K562 (cell line): ENCODE results near the gene KRT26. TPM values are rescaled to one million over a fixed set of nuclear protein-coding genes. Genes with fewer than 3 reads are reported as not detected.

ENCODE experiments used
- ATAC-seq: fragments of 200-7000 bp; cut with Tn5 transposase; 3 replicates; pipeline ENCODE4 v1.9.1; 2020; ENCODE audit warnings: moderate library complexity
- BruUV-seq: library from RNA; stranded (reverse); fragments of 400-500 nt; replicated peaks from 2 replicates; lab custom pipeline; 2021; lab: Mats Ljungman, UMichigan
- CTCF ChIA-PET: fragments of 300-600 bp; formaldehyde crosslinking; extraction: SDS; loops from one replicate; lab custom pipeline; 2021; ENCODE audit warnings: low intra/inter-chr PET ratio; lab: Yijun Ruan, JAX
- POLR2A ChIA-PET: fragments of 300-600, 350-650 bp; sonication (Branson Sonifier 250); formaldehyde crosslinking; extraction: SDS; loops from one replicate; lab custom pipeline; 2021; ENCODE audit warnings: antibody characterized with exemption, inconsistent platforms; lab: Yijun Ruan, JAX
- DNase-seq, 4 experiments: peaks; one replicate each; pipeline versions ENCODE4 v3.0.0 to v3.0.0-alpha.2; 2011 to 2018; ENCODE audit warnings: low spot score in 3 of 4, mixed read lengths in 3 of 4; ENCODE audit errors: extremely low read depth in 1 of 4
- FAIRE-seq: peaks from 2 replicates; lab custom pipeline; 2011; peaks lifted over from hg19 to GRCh38; lab: Jason Lieb, UNC
- H2AFZ ChIP-seq: 2 replicates; pipeline ENCODE4 v1.6.0; 2011; ENCODE audit warnings: low read depth, low read length, control low read depth, inconsistent platforms
- H3K27ac ChIP-seq: fragments of 200-600 bp; 3 replicates; pipeline ENCODE4 v1.8.0; 2011; ENCODE audit warnings: low read depth, mild to moderate bottlenecking, control low read depth, inconsistent platforms, low read length, moderate library complexity, mixed read lengths; ENCODE audit errors: extremely low read depth
- H3K27me3 ChIP-seq, 2 experiments: fragments of 300-600 bp in 1 of 2; 2 replicates in 1 of 2; 3 replicates in 1 of 2; pipeline versions ENCODE4 v1.6.0 to v1.8.0; 2011; ENCODE audit warnings: inconsistent platforms in 2 of 2, low read length in 2 of 2, mild to moderate bottlenecking in 1 of 2, mixed read lengths in 1 of 2, moderate library complexity in 1 of 2; ENCODE audit not compliant: control insufficient read depth in 2 of 2, insufficient read depth in 2 of 2
- H3K36me3 ChIP-seq: fragments of 300-600 bp; 3 replicates; pipeline ENCODE4 v1.8.0; 2011; ENCODE audit warnings: mild to moderate bottlenecking, low read length, inconsistent platforms; ENCODE audit not compliant: control insufficient read depth, insufficient read depth
- H3K4me1 ChIP-seq, 2 experiments: fragments of 200-600 bp in 1 of 2; replicated peaks in 1 of 2; 2 replicates in 1 of 2; 3 replicates in 1 of 2; pipeline versions ENCODE4 v1.5.1 to v1.8.0; 2011; ENCODE audit warnings: inconsistent platforms in 2 of 2, low read length in 2 of 2, mild to moderate bottlenecking in 1 of 2, mixed read lengths in 1 of 2, moderate library complexity in 1 of 2; ENCODE audit not compliant: control insufficient read depth in 2 of 2, insufficient read depth in 2 of 2
- H3K4me2 ChIP-seq: 2 replicates; pipeline ENCODE4 v1.6.1; 2011; ENCODE audit warnings: low read length, control low read depth, inconsistent platforms, mixed read lengths; ENCODE audit not compliant: insufficient read depth
- H3K4me3 ChIP-seq: fragments of 200-600 bp; sonication (generic), shearing (Covaris generic); 2 replicates; pipeline ENCODE4 v1.5.1; 2016; ENCODE audit warnings: control low read depth, inconsistent platforms
- H3K79me2 ChIP-seq: fragments of 200-600 bp; 3 replicates; pipeline ENCODE4 v1.8.0; 2011; ENCODE audit warnings: low read length, inconsistent platforms; ENCODE audit not compliant: control insufficient read depth, insufficient read depth
- H3K9ac ChIP-seq, 2 experiments: 2 replicates each; pipeline versions ENCODE4 v1.6.0 to v1.6.1; 2011; ENCODE audit warnings: low read depth in 2 of 2, low read length in 2 of 2, control low read depth in 1 of 2, inconsistent platforms in 1 of 2, mild to moderate bottlenecking in 1 of 2, mixed read lengths in 1 of 2; ENCODE audit not compliant: insufficient read depth in 1 of 2
- H3K9me1 ChIP-seq: one replicate; pipeline ENCODE4 v1.6.0; 2011; ENCODE audit warnings: inconsistent platforms, mild to moderate bottlenecking, low read length, moderate library complexity; ENCODE audit not compliant: control insufficient read depth, insufficient read depth
- H3K9me3 ChIP-seq: replicated peaks from 2 replicates; pipeline ENCODE4 v1.5.1; 2011; ENCODE audit warnings: low read depth, low read length, inconsistent platforms; ENCODE audit not compliant: control insufficient read depth, insufficient read depth
- H4K20me1 ChIP-seq: replicated peaks from 2 replicates; pipeline ENCODE4 v1.6.1; 2011; ENCODE audit warnings: low read length, inconsistent platforms, mixed read lengths; ENCODE audit not compliant: control insufficient read depth, insufficient read depth
- ARNT ChIP-seq, 2 experiments: fragments of 450-650 bp; IDR thresholded peaks; 2 replicates each; pipeline ENCODE4 v1.6.1; 2016; ENCODE audit warnings: mild to moderate bottlenecking in 1 of 2
- BRD4 ChIP-seq: fragments of 200-600 bp; sonication (generic); IDR thresholded peaks from 2 replicates; pipeline ENCODE4 v1.6.1; 2017; ENCODE audit warnings: inconsistent platforms
- CHD1 ChIP-seq: fragments of 200-600 bp; sonication (generic); IDR thresholded peaks from one replicate; pipeline ENCODE4 v1.6.1; 2012; ENCODE audit warnings: mild to moderate bottlenecking, moderate library complexity, low read length, inconsistent platforms
- EZH2 ChIP-seq: IDR thresholded peaks from 2 replicates; pipeline ENCODE4 v1.6.1; 2012; ENCODE audit warnings: low read depth, mild to moderate bottlenecking, inconsistent platforms, low read length, borderline replicate concordance
- GTF2F1 ChIP-seq: IDR thresholded peaks from 2 replicates; pipeline ENCODE4 v1.6.1; 2011; ENCODE audit warnings: low read depth, low read length, improper control_type of control experiment
- NFRKB ChIP-seq: fragments of 450-650 bp; IDR thresholded peaks from 2 replicates; pipeline ENCODE4 v1.6.1; 2016; ENCODE audit warnings: low read depth
- NR2F6 ChIP-seq: fragments of 450-650 bp; formaldehyde crosslinking; IDR thresholded peaks from 2 replicates; pipeline ENCODE4 v1.4.0; 2020; ENCODE audit warnings: mild to moderate bottlenecking
- TCF3 ChIP-seq: sonication (generic); formaldehyde crosslinking; IDR thresholded peaks from 2 replicates; pipeline ENCODE4 v1.4.0; 2020; ENCODE audit warnings: mild to moderate bottlenecking, missing genetic modification reagents
- ZNF143 ChIP-seq: sonication (generic); formaldehyde crosslinking; IDR thresholded peaks from 2 replicates; pipeline ENCODE4 v1.9.0; 2022; ENCODE audit warnings: mild to moderate bottlenecking, missing genetic modification reagents
- WGBS: fragments of 100-300 bp; shearing (Covaris generic); methylation state at CpG from one replicate; pipeline ENCODE4 v1.1.6; 2016; ENCODE audit warnings: low coverage, mixed read lengths; ENCODE audit not compliant: insufficient coverage; ENCODE audit errors: missing lambda C conversion rate; 5-methylcytosine and 5-hydroxymethylcytosine counted together
- in situ Hi-C: fragments of 300-500 bp; cut with MboI; formaldehyde crosslinking; loops from 4 replicates; pipeline ENCODE4 v1.15.0; 2018; ENCODE audit warnings: inconsistent platforms, mixed read lengths
- intact Hi-C: fragments of 100-400 bp; cut with micrococcal nuclease; formaldehyde crosslinking; loops from 2 replicates; pipeline ENCODE4 v1.14.2; 2022
- polyA plus RNA-seq, 8 experiments: library from polyadenylated mRNA; depleted of rRNA in 4 of 8; stranded (reverse) in 5 of 8; unstranded in 3 of 8; fragments of >200 nt; fragmentation: Nextera tagmentation in 2 of 8; fragmentation: Illumina TruSeq in 1 of 8; extraction: Ambion mirVana in 2 of 8; extraction: Trizol in 1 of 8; gene quantifications; 2 replicates each; pipeline versions ENCODE4 v1.2.1 to v1.2.3, GENCODE V29; 2011 to 2014; ENCODE audit warnings: inconsistent platforms in 1 of 8, missing spikeins in 1 of 8
- total RNA-seq, 7 experiments: library from RNA; depleted of rRNA in 6 of 7; stranded (reverse); fragments of >200 nt in 6 of 7; fragmentation: Illumina TruSeq in 2 of 7; extraction: Trizol in 2 of 7; gene quantifications; 2 replicates each; pipeline versions ENCODE4 v1.2.1 to v1.2.3, GENCODE V29; 2011 to 2021; ENCODE audit warnings: low replicate concordance in 1 of 7
- TF ChIP-seq, protein P1 (sequence below): fragments of 250-450 bp; sonication (Bioruptor Pico); IDR thresholded peaks from 2 replicates; pipeline ENCODE4 v1.4.0; 2020; ENCODE audit warnings: mild to moderate bottlenecking
- TF ChIP-seq, protein P2 (sequence below): fragments of 450-650 bp; conservative IDR thresholded peaks from 2 replicates; pipeline ENCODE4 v1.6.1; 2016; ENCODE audit warnings: missing genetic modification characterization, low read depth, mild to moderate bottlenecking, control low read depth, missing compliant biosample characterization
- TF ChIP-seq, protein P3 (sequence below), 2 experiments: fragments of 250-450 bp in 1 of 2; fragments of 450-650 bp in 1 of 2; sonication (Bioruptor Pico) in 1 of 2; IDR thresholded peaks; 2 replicates each; pipeline versions ENCODE4 v1.6.1 to v1.8.0; 2016 to 2021; ENCODE audit warnings: mild to moderate bottlenecking in 2 of 2, moderate library complexity in 2 of 2, missing compliant biosample characterization in 1 of 2, missing genetic modification characterization in 1 of 2
- TF ChIP-seq, protein P4 (sequence below), 2 experiments: fragments of 450-650 bp; IDR thresholded peaks; 2 replicates each; pipeline ENCODE4 v1.6.1; 2016

Gene KRT26
- total and polyA plus RNA-seq, 9 of the 15 experiments (the other 6 are each of a cell fraction or from before 2014, with no cell fraction given), result not detected

DNA sequence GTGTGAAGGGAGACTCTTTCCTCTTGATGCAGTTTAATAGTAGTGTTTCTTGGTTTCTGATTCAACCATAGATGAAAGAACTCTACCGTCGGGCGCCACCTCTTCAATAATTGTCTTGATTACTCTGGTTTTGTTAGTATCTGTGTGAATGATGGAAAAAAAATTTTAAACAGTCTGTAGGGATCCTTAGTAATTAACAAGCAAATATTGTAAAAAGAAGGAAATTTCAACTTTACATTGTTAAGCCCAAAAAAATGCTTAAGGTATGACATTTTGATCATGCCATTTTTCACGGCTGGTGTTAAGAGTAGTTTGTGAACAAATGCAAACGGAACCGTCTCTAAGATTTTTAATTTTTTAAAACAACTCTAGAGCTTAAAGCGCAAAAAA, 46.3 kb upstream of the KRT26 start:
- H3K9me3 ChIP-seq, result no peaks in the 10 kb centered on the region
- H4K20me1 ChIP-seq, result no peaks in the 10 kb centered on the region
- intact Hi-C loops (loop anchor here (5.0 kb wide), 1 partner anchor 849 kb away; no protein-coding TSS in a partner anchor), in situ Hi-C loops (no loop called here)
- H3K27ac ChIP-seq, result peak overlapping the region; percentile 99
- H3K79me2 ChIP-seq, result peaks cover 60% of the 10 kb centered on the region
- BruUV-seq, result TSS peak; percentile 85
- DNase-seq (no peak), ATAC-seq (no peak), FAIRE-seq (no peak)
- no peaks in the 10 kb centered on the region for H3K27me3 ChIP-seq
- peak overlapping the region; percentile 84 for H3K4me2 ChIP-seq
- H3K36me3 ChIP-seq, result peaks cover 34% of the 10 kb centered on the region
- 2% methylated on average over 7 of the region's 7 CpGs for WGBS
- CTCF ChIA-PET, result no interaction called here
- POLR2A ChIA-PET, result interaction anchor here (0.6 to 2.0 kb wide), 12 partner anchors 9 to 904 kb away, joined by 3 to 14 read pairs (median 4); partner anchors contain the start of genes EIF1 and KRT20
- H3K9ac ChIP-seq, result peak overlapping the region; percentile 90 to 97
- peaks cover 5% of the 10 kb centered on the region for H3K9me1 ChIP-seq
- no peak overlapping the region; the same call in 1 of the 2 replicates for H2AFZ ChIP-seq
- H3K4me3 ChIP-seq, result peak overlapping the region; percentile 67
- H3K4me1 ChIP-seq, result peaks cover 12 to 34% of the 10 kb centered on the region in 2 experiments
- TF ChIP-seq NFRKB, result peak; percentile 55; the same call in 1 of the 2 replicates
- TF ChIP-seq, protein P1, sequence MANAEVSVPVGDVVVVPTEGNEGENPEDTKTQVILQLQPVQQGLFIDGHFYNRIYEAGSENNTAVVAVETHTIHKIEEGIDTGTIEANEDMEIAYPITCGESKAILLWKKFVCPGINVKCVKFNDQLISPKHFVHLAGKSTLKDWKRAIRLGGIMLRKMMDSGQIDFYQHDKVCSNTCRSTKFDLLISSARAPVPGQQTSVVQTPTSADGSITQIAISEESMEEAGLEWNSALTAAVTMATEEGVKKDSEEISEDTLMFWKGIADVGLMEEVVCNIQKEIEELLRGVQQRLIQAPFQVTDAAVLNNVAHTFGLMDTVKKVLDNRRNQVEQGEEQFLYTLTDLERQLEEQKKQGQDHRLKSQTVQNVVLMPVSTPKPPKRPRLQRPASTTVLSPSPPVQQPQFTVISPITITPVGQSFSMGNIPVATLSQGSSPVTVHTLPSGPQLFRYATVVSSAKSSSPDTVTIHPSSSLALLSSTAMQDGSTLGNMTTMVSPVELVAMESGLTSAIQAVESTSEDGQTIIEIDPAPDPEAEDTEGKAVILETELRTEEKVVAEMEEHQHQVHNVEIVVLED (CRISPR knock-in tag), result no peak
- TF ChIP-seq CHD1, result peak; percentile 36
- TF ChIP-seq BRD4, result peak; percentile 41; the same call in 1 of the 2 replicates
- TF ChIP-seq ZNF143, result no peak
- no peak for TF ChIP-seq EZH2
- TF ChIP-seq NR2F6 (CRISPR knock-in tag), result no peak
- TF ChIP-seq TCF3 (CRISPR knock-in tag), result no peak
- TF ChIP-seq, protein P2, sequence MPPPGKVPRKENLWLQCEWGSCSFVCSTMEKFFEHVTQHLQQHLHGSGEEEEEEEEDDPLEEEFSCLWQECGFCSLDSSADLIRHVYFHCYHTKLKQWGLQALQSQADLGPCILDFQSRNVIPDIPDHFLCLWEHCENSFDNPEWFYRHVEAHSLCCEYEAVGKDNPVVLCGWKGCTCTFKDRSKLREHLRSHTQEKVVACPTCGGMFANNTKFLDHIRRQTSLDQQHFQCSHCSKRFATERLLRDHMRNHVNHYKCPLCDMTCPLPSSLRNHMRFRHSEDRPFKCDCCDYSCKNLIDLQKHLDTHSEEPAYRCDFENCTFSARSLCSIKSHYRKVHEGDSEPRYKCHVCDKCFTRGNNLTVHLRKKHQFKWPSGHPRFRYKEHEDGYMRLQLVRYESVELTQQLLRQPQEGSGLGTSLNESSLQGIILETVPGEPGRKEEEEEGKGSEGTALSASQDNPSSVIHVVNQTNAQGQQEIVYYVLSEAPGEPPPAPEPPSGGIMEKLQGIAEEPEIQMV (tag), result no peak
- no peak for TF ChIP-seq GTF2F1
- TF ChIP-seq, protein P3, sequence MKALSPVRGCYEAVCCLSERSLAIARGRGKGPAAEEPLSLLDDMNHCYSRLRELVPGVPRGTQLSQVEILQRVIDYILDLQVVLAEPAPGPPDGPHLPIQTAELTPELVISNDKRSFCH (CRISPR knock-in tag; IDR thresholded peaks at IDR 0.05), result no peak
- TF ChIP-seq, protein P3 (tag; IDR thresholded peaks at IDR 0.05), result no peak
- TF ChIP-seq, protein P4, sequence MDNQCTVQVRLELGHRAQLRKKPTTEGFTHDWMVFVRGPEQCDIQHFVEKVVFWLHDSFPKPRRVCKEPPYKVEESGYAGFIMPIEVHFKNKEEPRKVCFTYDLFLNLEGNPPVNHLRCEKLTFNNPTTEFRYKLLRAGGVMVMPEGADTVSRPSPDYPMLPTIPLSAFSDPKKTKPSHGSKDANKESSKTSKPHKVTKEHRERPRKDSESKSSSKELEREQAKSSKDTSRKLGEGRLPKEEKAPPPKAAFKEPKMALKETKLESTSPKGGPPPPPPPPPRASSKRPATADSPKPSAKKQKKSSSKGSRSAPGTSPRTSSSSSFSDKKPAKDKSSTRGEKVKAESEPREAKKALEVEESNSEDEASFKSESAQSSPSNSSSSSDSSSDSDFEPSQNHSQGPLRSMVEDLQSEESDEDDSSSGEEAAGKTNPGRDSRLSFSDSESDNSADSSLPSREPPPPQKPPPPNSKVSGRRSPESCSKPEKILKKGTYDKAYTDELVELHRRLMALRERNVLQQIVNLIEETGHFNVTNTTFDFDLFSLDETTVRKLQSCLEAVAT (IDR thresholded peaks at IDR 0.05), result peak in 1 of 2 experiments; percentile 65; a peak in 1 of 4 replicates
- 0 out of 4 replicates have a peak, but pooled peaks of 1 of the 2 experiments have one; percentile 55 for TF ChIP-seq ARNT (IDR thresholded peaks at IDR 0.05)
